ENCODE measurements around the gene CD300E.

CD300E gene

GRCh38 chr17:74599448-74599939 is 24.0 kb downstream of the CD300E start:
- Histone ChIP-seq H3K79me2 (ENCODE audit: control insufficient read depth, low read length) (no peaks in the 10 kb centered on the region), H3K9me3 (ENCODE audit: control insufficient read depth, insufficient read depth, low read length) (no peaks in the 10 kb centered on the region), H3K9me2 (replicated peaks; ENCODE audit: control insufficient read depth, low read length) (no peaks in the 10 kb centered on the region), H3K27ac (ENCODE audit: low read depth, low read length) (no peak overlapping the region), H3K27me3 (ENCODE audit: control insufficient read depth, low read length) (peaks cover 11% of the 10 kb centered on the region; the same call in 1 of the 2 replicates), H3K4me3 (ENCODE audit: low read length) (no peak overlapping the region), H3F3A (ENCODE audit: control insufficient read depth, insufficient read depth) (no peaks in the 10 kb centered on the region), H4K20me1 (ENCODE audit: control insufficient read depth, insufficient read depth, low read depth, low read length) (no peaks in the 10 kb centered on the region), H3K36me3 (ENCODE audit: control insufficient read depth, low read length) (no peaks in the 10 kb centered on the region), H3K4me2 (ENCODE audit: low read length) (no peak overlapping the region), H3K4me1 (ENCODE audit: control insufficient read depth, low read length) (peaks cover 10% of the 10 kb centered on the region)
- no peak for TF ChIP-seq CTCF (IDR thresholded peaks at IDR 0.05; ENCODE audit: low read depth, low read length, poor library complexity, severe bottlenecking)
- no peak for TF ChIP-seq EZH2phosphoT487 (IDR thresholded peaks at IDR 0.05; ENCODE audit: borderline replicate concordance, low read length)

GRCh38 chr17:74599023-74599399 is 24.5 kb downstream of the CD300E start:
- Histone ChIP-seq H3K27ac (ENCODE audit: low read depth, low read length) (no peak overlapping the region), H3K9me3 (ENCODE audit: control insufficient read depth, insufficient read depth, low read length) (no peaks in the 10 kb centered on the region), H3K9me2 (replicated peaks; ENCODE audit: control insufficient read depth, low read length) (no peaks in the 10 kb centered on the region), H4K20me1 (ENCODE audit: control insufficient read depth, insufficient read depth, low read depth, low read length) (no peaks in the 10 kb centered on the region), H3K27me3 (ENCODE audit: control insufficient read depth, low read length) (peaks cover 7% of the 10 kb centered on the region; the same call in 1 of the 2 replicates), H3K79me2 (ENCODE audit: control insufficient read depth, low read length) (no peaks in the 10 kb centered on the region), H3K4me1 (ENCODE audit: control insufficient read depth, low read length) (peaks cover 10% of the 10 kb centered on the region), H3K4me3 (ENCODE audit: low read length) (no peak overlapping the region), H3K36me3 (ENCODE audit: control insufficient read depth, low read length) (no peaks in the 10 kb centered on the region), H3F3A (ENCODE audit: control insufficient read depth, insufficient read depth) (no peaks in the 10 kb centered on the region), H3K4me2 (ENCODE audit: low read length) (no peak overlapping the region)
- no peak for TF ChIP-seq CTCF (IDR thresholded peaks at IDR 0.05; ENCODE audit: low read depth, low read length, poor library complexity, severe bottlenecking)
- TF ChIP-seq EZH2phosphoT487 (IDR thresholded peaks at IDR 0.05; ENCODE audit: borderline replicate concordance, low read length) = no peak

GRCh38 chr17:74598346-74599022 is 25.1 kb downstream of the CD300E start:
- Histone ChIP-seq H3K9me2 (replicated peaks; ENCODE audit: control insufficient read depth, low read length) (no peaks in the 10 kb centered on the region), H3F3A (ENCODE audit: control insufficient read depth, insufficient read depth) (no peaks in the 10 kb centered on the region), H3K4me1 (ENCODE audit: control insufficient read depth, low read length) (peaks cover 10% of the 10 kb centered on the region), H3K79me2 (ENCODE audit: control insufficient read depth, low read length) (no peaks in the 10 kb centered on the region), H3K4me3 (ENCODE audit: low read length) (no peak overlapping the region), H3K27me3 (ENCODE audit: control insufficient read depth, low read length) (peaks cover 3% of the 10 kb centered on the region; the same call in 1 of the 2 replicates), H3K9me3 (ENCODE audit: control insufficient read depth, insufficient read depth, low read length) (no peaks in the 10 kb centered on the region), H3K4me2 (ENCODE audit: low read length) (no peak overlapping the region), H4K20me1 (ENCODE audit: control insufficient read depth, insufficient read depth, low read depth, low read length) (no peaks in the 10 kb centered on the region), H3K36me3 (ENCODE audit: control insufficient read depth, low read length) (no peaks in the 10 kb centered on the region), H3K27ac (ENCODE audit: low read depth, low read length) (no peak overlapping the region)
- TF ChIP-seq EZH2phosphoT487 (IDR thresholded peaks at IDR 0.05; ENCODE audit: borderline replicate concordance, low read length) (no peak), CTCF (IDR thresholded peaks at IDR 0.05; ENCODE audit: low read depth, low read length, poor library complexity, severe bottlenecking) (no peak)
